Activated CD4-positive, alpha-beta T cell treated with anti-CD3 and anti-CD28 coated beads, Interleukin-2, amount 10 ng/mL, durations not matched to agents 7 days and 5 days (primary cell): ENCODE measurements around the gene APMAP. TPM values are rescaled to one million over a fixed set of nuclear protein-coding genes. Genes with fewer than 3 reads are reported as not detected.
A peak's percentile ranks its signal among the peaks of the same experiment; 100 is the strongest.

Source experiments
- CTCF ChIA-PET: fragments of 350-600 bp; sonication (Branson Sonifier 250); formaldehyde crosslinking; loops from one replicate; lab custom pipeline; 2021; ENCODE audit warnings: antibody characterized with exemption; lab: Charles Lee
- POLR2A ChIA-PET: fragments of 350-600 bp; sonication (Branson Sonifier 250); formaldehyde crosslinking; loops from one replicate; lab custom pipeline; 2021; ENCODE audit warnings: antibody characterized with exemption; lab: Charles Lee
- DNase-seq: peaks from one replicate; pipeline ENCODE4 v3.0.0-alpha.2; 2020
- H3K27ac Mint-ChIP-seq: one replicate; pipeline ENCODE4 v1.8.0; 2021; ENCODE audit warnings: mild to moderate bottlenecking, moderate library complexity, mixed read lengths
- H3K27me3 Mint-ChIP-seq: one replicate; pipeline ENCODE4 v1.8.0; 2021; ENCODE audit warnings: mixed read lengths
- H3K36me3 Mint-ChIP-seq: one replicate; pipeline ENCODE4 v1.8.0; 2021; ENCODE audit warnings: low read depth, mixed read lengths
- H3K4me1 Mint-ChIP-seq: one replicate; pipeline ENCODE4 v1.8.0; 2021; ENCODE audit warnings: mixed read lengths
- H3K4me3 Mint-ChIP-seq: one replicate; pipeline ENCODE4 v1.8.0; 2021; ENCODE audit warnings: mild to moderate bottlenecking, moderate library complexity, mixed read lengths
- H3K9me3 Mint-ChIP-seq: one replicate; pipeline ENCODE4 v1.8.0; 2021; ENCODE audit warnings: mixed read lengths
- total RNA-seq, 2 experiments: library from RNA; stranded (reverse); gene quantifications; one replicate each; pipeline ENCODE4 v1.2.3, GENCODE V29; 2021

APMAP gene
- total RNA-seq, 2 experiments from 2014 or later: 38.7 to 41.3 TPM

GRCh38 chr20:25020345-25020744 is 27.8 kb upstream of the APMAP start:
- POLR2A ChIA-PET: interaction anchor here (0.5 kb wide), 1 partner anchor 134 kb away, joined by 5 read pairs; no protein-coding TSS in a partner anchor
- DNase-seq: no peak
- Mint-ChIP-seq H3K9me3 (no peaks in the 10 kb centered on the region), H3K4me1 (no peaks in the 10 kb centered on the region), H3K27ac (no peak overlapping the region), H3K4me3 (no peak overlapping the region), H3K36me3 (no peaks in the 10 kb centered on the region), H3K27me3 (no peaks in the 10 kb centered on the region)
- CTCF ChIA-PET: no interaction called here

GRCh38 chr20:25019381-25020155 is 27.0 kb upstream of the APMAP start:
- H3K36me3 Mint-ChIP-seq: no peaks in the 10 kb centered on the region
- no peaks in the 10 kb centered on the region for H3K4me1 Mint-ChIP-seq
- POLR2A ChIA-PET: no interaction called here
- H3K27me3 Mint-ChIP-seq: no peaks in the 10 kb centered on the region
- no peak for DNase-seq
- no peaks in the 10 kb centered on the region for H3K9me3 Mint-ChIP-seq
- H3K4me3 Mint-ChIP-seq: no peak overlapping the region
- CTCF ChIA-PET: interaction anchor here (0.6 kb wide), 1 partner anchor 204 kb away, joined by 3 read pairs; no protein-coding TSS in a partner anchor
- no peak overlapping the region for H3K27ac Mint-ChIP-seq

GRCh38 chr20:25018841-25019240 is 26.3 kb upstream of the APMAP start:
- CTCF ChIA-PET: no interaction called here
- H3K4me3 Mint-ChIP-seq: no peak overlapping the region
- H3K27ac Mint-ChIP-seq: no peak overlapping the region
- no peaks in the 10 kb centered on the region for H3K36me3 Mint-ChIP-seq
- H3K27me3 Mint-ChIP-seq: no peaks in the 10 kb centered on the region
- no peaks in the 10 kb centered on the region for H3K9me3 Mint-ChIP-seq
- no peak for DNase-seq
- POLR2A ChIA-PET: no interaction called here
- no peaks in the 10 kb centered on the region for H3K4me1 Mint-ChIP-seq

- Mint-ChIP-seq H3K27ac (no peak overlapping the region), H3K9me3 (no peaks in the 10 kb centered on the region), H3K27me3 (no peaks in the 10 kb centered on the region), H3K36me3 (no peaks in the 10 kb centered on the region), H3K4me1 (no peaks in the 10 kb centered on the region), H3K4me3 (no peak overlapping the region)
- ChIA-PET POLR2A (no interaction called here), CTCF (no interaction called here)
- DNase-seq: no peak
Observed at GRCh38 chr20:25018425-25018824, 25.9 kb upstream of the APMAP start.

GRCh38 chr20:25017257-25017803 is 24.8 kb upstream of the APMAP start:
- Mint-ChIP-seq H3K27ac (peak overlapping the region; percentile 36), H3K36me3 (peaks cover 3% of the 10 kb centered on the region), H3K9me3 (no peaks in the 10 kb centered on the region), H3K4me3 (no peak overlapping the region), H3K27me3 (no peaks in the 10 kb centered on the region), H3K4me1 (no peaks in the 10 kb centered on the region)
- ChIA-PET CTCF (no interaction called here), POLR2A (no interaction called here)
- DNase-seq: no peak

- no peak overlapping the region for H3K27ac Mint-ChIP-seq
- POLR2A ChIA-PET: no interaction called here
- CTCF ChIA-PET: interaction anchor here (0.7 kb wide), 1 partner anchor 38 kb away, joined by 5 read pairs; no protein-coding TSS in a partner anchor
Observed at GRCh38 chr20:25016471-25016870, 23.9 kb upstream of the APMAP start.

GRCh38 chr20:25015986-25016385 is 23.4 kb upstream of the APMAP start:
- ChIA-PET CTCF (interaction anchor here (0.7 kb wide), 1 partner anchor 18 kb away, joined by 3 read pairs; no protein-coding TSS in a partner anchor), POLR2A (no interaction called here)
- no peaks in the 10 kb centered on the region for H3K9me3 Mint-ChIP-seq
- no peaks in the 10 kb centered on the region for H3K4me1 Mint-ChIP-seq
- peaks cover 8% of the 10 kb centered on the region for H3K36me3 Mint-ChIP-seq
- H3K4me3 Mint-ChIP-seq: no peak overlapping the region
- no peak overlapping the region for H3K27ac Mint-ChIP-seq
- no peaks in the 10 kb centered on the region for H3K27me3 Mint-ChIP-seq
- DNase-seq: no peak

More at GRCh38 chr20:25016471-25016870, 23.9 kb upstream of the APMAP start:
- Mint-ChIP-seq H3K4me1 (no peaks in the 10 kb centered on the region), H3K4me3 (no peak overlapping the region), H3K27me3 (no peaks in the 10 kb centered on the region), H3K9me3 (no peaks in the 10 kb centered on the region), H3K36me3 (peaks cover 4% of the 10 kb centered on the region)
- no peak for DNase-seq

GRCh38 chr20:25014816-25015215 is 22.3 kb upstream of the APMAP start:
- CTCF ChIA-PET: interaction anchor here (0.9 kb wide), 1 partner anchor 19 kb away, joined by 3 read pairs; no protein-coding TSS in a partner anchor

GRCh38 chr20:25013478-25014380 is 21.2 kb upstream of the APMAP start:
- Mint-ChIP-seq H3K4me3 (no peak overlapping the region), H3K27ac (no peak overlapping the region), H3K9me3 (no peaks in the 10 kb centered on the region), H3K4me1 (no peaks in the 10 kb centered on the region), H3K27me3 (no peaks in the 10 kb centered on the region), H3K36me3 (peaks cover 19% of the 10 kb centered on the region)
- POLR2A ChIA-PET: no interaction called here
- CTCF ChIA-PET: interaction anchor here (0.9 kb wide), 1 partner anchor 20 kb away, joined by 3 read pairs; no protein-coding TSS in a partner anchor
- no peak for DNase-seq

More at GRCh38 chr20:25014816-25015215, 22.3 kb upstream of the APMAP start:
- Mint-ChIP-seq H3K36me3 (peaks cover 14% of the 10 kb centered on the region), H3K27me3 (no peaks in the 10 kb centered on the region), H3K9me3 (no peaks in the 10 kb centered on the region), H3K4me3 (no peak overlapping the region), H3K27ac (no peak overlapping the region), H3K4me1 (no peaks in the 10 kb centered on the region)
- DNase-seq: no peak
- POLR2A ChIA-PET: no interaction called here

- peaks cover 28% of the 10 kb centered on the region for H3K36me3 Mint-ChIP-seq
- no peaks in the 10 kb centered on the region for H3K9me3 Mint-ChIP-seq
- no peak overlapping the region for H3K4me3 Mint-ChIP-seq
- no peak for DNase-seq
- H3K4me1 Mint-ChIP-seq: no peaks in the 10 kb centered on the region
- ChIA-PET CTCF (no interaction called here), POLR2A (no interaction called here)
- no peak overlapping the region for H3K27ac Mint-ChIP-seq
- no peaks in the 10 kb centered on the region for H3K27me3 Mint-ChIP-seq
Observed at GRCh38 chr20:25012616-25013189, 20.2 kb upstream of the APMAP start.

GRCh38 chr20:25011831-25012241 is 19.3 kb upstream of the APMAP start:
- H3K27ac Mint-ChIP-seq: no peak overlapping the region

GRCh38 chr20:25011261-25011660 is 18.7 kb upstream of the APMAP start:
- no peak for DNase-seq
- no peaks in the 10 kb centered on the region for H3K27me3 Mint-ChIP-seq
- POLR2A ChIA-PET: no interaction called here
- H3K4me1 Mint-ChIP-seq: no peaks in the 10 kb centered on the region
- H3K36me3 Mint-ChIP-seq: peaks cover 33% of the 10 kb centered on the region
- H3K4me3 Mint-ChIP-seq: no peak overlapping the region
- CTCF ChIA-PET: interaction anchor here (0.9 to 3.5 kb wide), 2 partner anchors 12 to 75 kb away, joined by 3 to 16 read pairs; no protein-coding TSS in a partner anchor
- H3K9me3 Mint-ChIP-seq: no peaks in the 10 kb centered on the region
- no peak overlapping the region for H3K27ac Mint-ChIP-seq

More at GRCh38 chr20:25011831-25012241, 19.3 kb upstream of the APMAP start:
- POLR2A ChIA-PET: no interaction called here
- CTCF ChIA-PET: interaction anchor here (3.5 kb wide), 1 partner anchor 11 kb away, joined by 16 read pairs; no protein-coding TSS in a partner anchor
- H3K4me3 Mint-ChIP-seq: no peak overlapping the region
- no peaks in the 10 kb centered on the region for H3K9me3 Mint-ChIP-seq
- H3K4me1 Mint-ChIP-seq: no peaks in the 10 kb centered on the region
- H3K36me3 Mint-ChIP-seq: peaks cover 32% of the 10 kb centered on the region
- DNase-seq: no peak
- H3K27me3 Mint-ChIP-seq: no peaks in the 10 kb centered on the region
